ENCODE results near the gene EHHADH. TPM values are rescaled to one million over a fixed set of nuclear protein-coding genes. Genes with fewer than 3 reads are reported as not detected.

Gene EHHADH
- total RNA-seq, 2 donors from 2014 or later = 2.0 to 3.1 TPM

DNA sequence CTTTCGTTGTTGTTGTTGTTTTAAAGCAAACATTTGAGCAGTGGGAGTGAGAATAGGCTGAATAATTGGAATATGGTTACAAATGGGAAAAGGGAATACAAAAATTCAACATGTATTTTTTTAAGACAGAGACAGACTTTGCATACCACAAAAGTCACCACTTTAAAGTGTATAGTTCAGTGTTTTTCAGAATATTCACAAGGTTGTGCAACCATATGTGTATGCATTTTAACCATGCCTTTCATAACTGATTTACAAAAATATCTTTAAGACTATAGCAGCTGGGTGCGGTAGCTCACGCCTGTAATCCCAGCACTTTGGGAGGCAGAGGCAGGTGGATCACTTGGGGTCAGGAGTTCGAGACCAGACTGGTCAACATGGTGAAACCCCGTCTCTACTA lies 41.3 kb downstream of the EHHADH start:
- H3K36me3 ChIP-seq = no peaks in the 10 kb centered on the region
- peaks cover 0 to 7% of the 10 kb centered on the region in 2 donors for H3K4me1 ChIP-seq (ENCODE audit: control insufficient read depth in 1 of 2, low read depth in 2 of 2)
- TF ChIP-seq, protein P1, sequence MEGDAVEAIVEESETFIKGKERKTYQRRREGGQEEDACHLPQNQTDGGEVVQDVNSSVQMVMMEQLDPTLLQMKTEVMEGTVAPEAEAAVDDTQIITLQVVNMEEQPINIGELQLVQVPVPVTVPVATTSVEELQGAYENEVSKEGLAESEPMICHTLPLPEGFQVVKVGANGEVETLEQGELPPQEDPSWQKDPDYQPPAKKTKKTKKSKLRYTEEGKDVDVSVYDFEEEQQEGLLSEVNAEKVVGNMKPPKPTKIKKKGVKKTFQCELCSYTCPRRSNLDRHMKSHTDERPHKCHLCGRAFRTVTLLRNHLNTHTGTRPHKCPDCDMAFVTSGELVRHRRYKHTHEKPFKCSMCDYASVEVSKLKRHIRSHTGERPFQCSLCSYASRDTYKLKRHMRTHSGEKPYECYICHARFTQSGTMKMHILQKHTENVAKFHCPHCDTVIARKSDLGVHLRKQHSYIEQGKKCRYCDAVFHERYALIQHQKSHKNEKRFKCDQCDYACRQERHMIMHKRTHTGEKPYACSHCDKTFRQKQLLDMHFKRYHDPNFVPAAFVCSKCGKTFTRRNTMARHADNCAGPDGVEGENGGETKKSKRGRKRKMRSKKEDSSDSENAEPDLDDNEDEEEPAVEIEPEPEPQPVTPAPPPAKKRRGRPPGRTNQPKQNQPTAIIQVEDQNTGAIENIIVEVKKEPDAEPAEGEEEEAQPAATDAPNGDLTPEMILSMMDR (IDR thresholded peaks at IDR 0.05) = no peak
- DNase-seq (ENCODE audit: low spot score) (no peak), ATAC-seq (ENCODE audit: insufficient number of reproducible peaks, low FRiP score, low read depth) (no peak)
- no peaks in the 10 kb centered on the region for H3K27me3 ChIP-seq (replicated peaks; ENCODE audit: insufficient read depth)
- no peak overlapping the region for H3K27ac ChIP-seq
- H3K9me3 ChIP-seq = no peaks in the 10 kb centered on the region
- H3K4me3 ChIP-seq = no peak overlapping the region

DNA sequence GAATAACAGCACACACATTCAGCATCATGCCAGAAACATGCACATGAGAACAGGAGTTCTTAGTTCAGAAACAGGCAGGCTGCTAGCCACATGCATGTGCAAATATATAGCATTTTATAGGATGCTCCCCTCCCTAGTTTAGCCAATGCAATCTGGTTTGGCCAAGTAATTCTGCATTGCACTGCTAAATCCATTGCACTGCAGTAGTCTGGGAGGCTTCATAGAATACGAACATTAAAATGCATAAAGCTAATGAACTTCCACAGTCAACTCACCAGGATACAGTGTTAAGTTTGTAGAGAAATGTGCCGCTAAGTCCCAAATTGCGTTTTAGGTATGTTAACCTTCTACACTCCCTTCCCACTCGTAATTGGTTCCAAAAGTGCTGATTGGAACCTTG lies 41.8 kb downstream of the EHHADH start:
- H3K9me3 ChIP-seq = no peaks in the 10 kb centered on the region
- H3K36me3 ChIP-seq = no peaks in the 10 kb centered on the region
- H3K27me3 ChIP-seq (replicated peaks; ENCODE audit: insufficient read depth) = no peaks in the 10 kb centered on the region
- DNase-seq (ENCODE audit: low spot score) (no peak), ATAC-seq (ENCODE audit: insufficient number of reproducible peaks, low FRiP score, low read depth) (no peak)
- H3K27ac ChIP-seq = no peak overlapping the region
- H3K4me3 ChIP-seq = no peak overlapping the region
- TF ChIP-seq, protein P1 (IDR thresholded peaks at IDR 0.05) = no peak
- peaks cover 0 to 5% of the 10 kb centered on the region in 2 donors for H3K4me1 ChIP-seq (ENCODE audit: control insufficient read depth in 1 of 2, low read depth in 2 of 2)

DNA sequence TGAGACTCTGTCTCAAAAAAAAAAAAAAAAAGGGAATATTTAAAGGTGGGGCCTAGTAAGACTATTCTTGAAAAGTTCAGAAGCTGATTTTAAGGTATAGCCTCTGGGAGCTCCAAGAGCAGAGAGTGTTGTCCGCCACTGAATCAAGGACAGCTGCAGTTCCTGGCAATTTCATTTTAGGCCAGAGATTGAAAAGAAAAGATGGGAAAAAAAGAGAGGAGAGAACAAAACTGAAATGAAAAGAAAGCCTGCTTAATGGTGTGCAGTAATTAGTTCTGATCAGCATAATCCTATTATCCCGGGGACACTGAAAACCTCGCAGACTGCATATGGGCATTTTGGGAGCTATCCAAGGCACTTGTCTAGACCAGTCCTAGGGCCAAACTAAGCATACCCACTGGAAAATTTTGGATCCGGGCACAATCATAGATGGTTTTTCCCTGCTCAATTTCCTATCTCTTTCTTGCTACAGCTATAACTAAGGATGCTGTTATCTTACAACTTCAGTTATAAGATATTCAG lies 43.2 kb downstream of the EHHADH start:
- ATAC-seq (ENCODE audit: insufficient number of reproducible peaks, low FRiP score, low read depth) (no peak), DNase-seq (ENCODE audit: low spot score) (no peak)
- TF ChIP-seq, protein P1 (IDR thresholded peaks at IDR 0.05) = no peak
- Histone ChIP-seq H3K36me3 (no peaks in the 10 kb centered on the region), H3K27ac (no peak overlapping the region), H3K27me3 (replicated peaks; ENCODE audit: insufficient read depth) (no peaks in the 10 kb centered on the region), H3K4me3 (no peak overlapping the region), H3K9me3 (no peaks in the 10 kb centered on the region), H3K4me1 (ENCODE audit: control insufficient read depth in 1 of 2, low read depth in 2 of 2) (no peaks in the 10 kb centered on the region)

DNA sequence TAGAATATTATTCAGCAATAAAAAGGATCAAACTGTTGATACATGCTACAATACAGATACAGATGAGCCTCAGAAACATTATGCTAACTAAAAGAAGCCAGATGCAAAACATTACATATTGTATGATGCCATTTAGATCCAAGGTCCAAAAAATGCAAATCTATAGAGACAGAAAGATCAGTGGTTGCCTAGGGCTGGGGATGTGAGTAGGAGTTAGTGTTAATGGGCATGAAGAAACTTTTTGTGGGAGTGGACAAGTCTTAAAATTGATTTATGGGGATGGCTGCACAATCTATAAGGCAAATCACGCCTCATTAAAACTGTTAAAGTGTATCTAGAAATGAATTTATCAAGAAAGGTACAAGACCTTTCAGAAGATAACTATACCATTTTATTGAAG lies 45.0 kb downstream of the EHHADH start:
- no peak for ATAC-seq (ENCODE audit: insufficient number of reproducible peaks, low FRiP score, low read depth)
- Histone ChIP-seq H3K9me3 (no peaks in the 10 kb centered on the region), H3K27me3 (replicated peaks; ENCODE audit: insufficient read depth) (no peaks in the 10 kb centered on the region)

DNA sequence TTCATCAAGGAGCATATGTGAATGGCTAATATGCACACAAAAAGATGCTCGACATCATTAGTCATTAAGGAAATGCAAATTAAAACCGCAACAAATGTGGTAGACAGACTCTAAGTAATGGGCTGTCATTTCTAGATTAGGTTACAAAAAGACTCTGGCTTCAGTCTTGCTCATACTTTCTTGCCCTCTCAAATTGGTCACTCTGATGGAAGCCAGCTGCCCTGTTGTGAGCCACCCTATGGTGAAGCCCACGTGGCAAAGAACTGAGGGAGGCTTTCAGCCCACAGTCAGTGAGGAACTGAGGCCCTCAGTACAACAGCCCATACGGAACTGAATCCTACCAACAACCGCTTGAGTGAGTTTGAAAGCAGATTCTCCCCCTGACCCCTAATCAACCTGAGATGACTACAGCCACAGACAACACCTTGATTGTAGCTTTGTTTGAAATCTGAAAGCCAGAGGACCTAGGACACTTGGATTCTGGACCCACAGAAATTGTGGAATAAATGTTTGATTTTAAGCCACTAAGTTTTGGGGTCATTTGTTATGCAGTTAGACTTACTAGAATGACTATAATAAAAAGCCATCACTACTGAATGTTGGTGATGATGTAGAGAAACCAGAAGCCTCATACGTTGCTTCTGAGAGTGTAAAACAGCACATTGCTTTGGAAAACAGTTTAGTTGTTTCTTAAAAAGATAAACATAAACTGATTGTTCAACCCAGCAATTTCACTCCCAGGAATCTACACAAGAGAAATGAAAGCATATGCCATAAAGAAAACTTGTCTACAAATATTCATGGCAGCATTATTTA lies 45.7 kb downstream of the EHHADH start:
- Histone ChIP-seq H3K9me3 (no peaks in the 10 kb centered on the region), H3K27ac (no peak overlapping the region), H3K36me3 (no peaks in the 10 kb centered on the region), H3K4me3 (no peak overlapping the region), H3K4me1 (ENCODE audit: control insufficient read depth in 1 of 2, low read depth in 2 of 2) (no peaks in the 10 kb centered on the region), H3K27me3 (replicated peaks; ENCODE audit: insufficient read depth) (no peaks in the 10 kb centered on the region)
- TF ChIP-seq, protein P1 (IDR thresholded peaks at IDR 0.05) = no peak
- ATAC-seq (ENCODE audit: insufficient number of reproducible peaks, low FRiP score, low read depth) = no peak
- no peak for DNase-seq (ENCODE audit: low spot score)

More for the DNA sequence above, 45.0 kb downstream of the EHHADH start:
- no peaks in the 10 kb centered on the region for H3K36me3 ChIP-seq
- H3K4me1 ChIP-seq (ENCODE audit: control insufficient read depth in 1 of 2, low read depth in 2 of 2) = no peaks in the 10 kb centered on the region
- DNase-seq (ENCODE audit: low spot score) = no peak
- H3K27ac ChIP-seq = no peak overlapping the region
- TF ChIP-seq, protein P1 (IDR thresholded peaks at IDR 0.05) = no peak
- no peak overlapping the region for H3K4me3 ChIP-seq
